Adrenal gland (tissue), 5 donors: Measurements from ENCODE around the gene NRSN2.

ENCODE experiments used
- CTCF ChIP-seq, 6 experiments: fragments of 450-650 bp in 4 of 6; fragments of 200-600 bp in 2 of 6; sonication (generic) in 1 of 6; IDR thresholded peaks; 1 replicate in 5 of 6; 2 replicates in 1 of 6; pipeline versions ENCODE4 v1.5.1 to v1.8.0; 2016 to 2021; ENCODE audit warnings: antibody characterized with exemption in 6 of 6, mild to moderate bottlenecking in 2 of 6, moderate library complexity in 1 of 6
- POLR2A ChIP-seq, 2 donors: fragments of 450-650 bp; IDR thresholded peaks; one replicate each; pipeline ENCODE4 v1.6.1; 2017; ENCODE audit warnings: antibody characterized with exemption in 2 of 2, mild to moderate bottlenecking in 2 of 2, moderate library complexity in 1 of 2
- donor health status: DM: no; HTN: no; CAD: no.

GRCh38 chr20:385448-385847, 38.5 kb downstream of the NRSN2 start:
- TF ChIP-seq CTCF (IDR thresholded peaks at IDR 0.05) (no peak), POLR2A (IDR thresholded peaks at IDR 0.05) (no peak)
